ENCODE measurements around the gene RBM34. TPM values are rescaled to one million over a fixed set of nuclear protein-coding genes. Genes with fewer than 3 reads are reported as not detected.
A peak's percentile ranks its signal among the peaks of the same experiment; 100 is the strongest.

Gene RBM34
- total RNA-seq, 6 experiments from 2014 or later = 16.6 to 37.7 (median 24.7) TPM

GRCh38 chr1:235131961-235132360 lies 29.1 kb downstream of the RBM34 start:
- TF ChIP-seq CTCF (IDR thresholded peaks at IDR 0.05) (no peak), POLR2A (IDR thresholded peaks at IDR 0.05) (no peak)
- no peak for DNase-seq
- 81% methylated on average over 5 of the region's 6 CpGs for WGBS (ENCODE audit: insufficient coverage, low coverage, low lambda C conversion rate, missing lambda C conversion rate)
- Histone ChIP-seq H3K4me1 (peaks cover 0 to 8% (median 2%) of the 10 kb centered on the region in 4 donors), H3K36me3 (peaks cover 7 to 21% (median 15%) of the 10 kb centered on the region in 4 donors), H3K27me3 (no peaks in the 10 kb centered on the region), H3K4me3 (no peak overlapping the region), H3K9me3 (no peaks in the 10 kb centered on the region), H3K27ac (no peak overlapping the region)
- intact Hi-C loops (cut with DNase I) = no loop called here
- no peak for ATAC-seq

- TF ChIP-seq CTCF (IDR thresholded peaks at IDR 0.05) = no peak
- TF ChIP-seq POLR2A (IDR thresholded peaks at IDR 0.05) = no peak
- Histone ChIP-seq H3K36me3 (peaks cover 0 to 17% (median 12%) of the 10 kb centered on the region in 4 donors), H3K27me3 (no peaks in the 10 kb centered on the region), H3K9me3 (no peaks in the 10 kb centered on the region), H3K27ac (no peak overlapping the region), H3K4me1 (peaks cover 0 to 12% (median 2%) of the 10 kb centered on the region in 4 donors), H3K4me3 (no peak overlapping the region)
- intact Hi-C loops (cut with DNase I) = no loop called here
- ATAC-seq = no peak
- no peak for DNase-seq
- WGBS (ENCODE audit: insufficient coverage, low coverage, low lambda C conversion rate, missing lambda C conversion rate) = 83% methylated on average over 6 of the region's 7 CpGs
Observed at GRCh38 chr1:235130766-235131270, 30.2 kb downstream of the RBM34 start.

GRCh38 chr1:235129774-235130570 lies 31.1 kb downstream of the RBM34 start:
- intact Hi-C loops (cut with DNase I) = no loop called here
- TF ChIP-seq POLR2A (IDR thresholded peaks at IDR 0.05) = no peak
- TF ChIP-seq CTCF (IDR thresholded peaks at IDR 0.05) = no peak
- WGBS (ENCODE audit: insufficient coverage, low coverage, low lambda C conversion rate, missing lambda C conversion rate) = 82% methylated on average over 3 of the region's 4 CpGs
- peaks cover 0 to 12% (median 2%) of the 10 kb centered on the region in 4 donors for H3K4me1 ChIP-seq
- H3K36me3 ChIP-seq = peaks cover 0 to 9% (median 4%) of the 10 kb centered on the region in 4 donors
- H3K27me3 ChIP-seq = no peaks in the 10 kb centered on the region
- DNase-seq = no peak
- H3K27ac ChIP-seq = no peak overlapping the region
- H3K4me3 ChIP-seq = no peak overlapping the region
- no peaks in the 10 kb centered on the region for H3K9me3 ChIP-seq
- no peak for ATAC-seq

- TF ChIP-seq POLR2A (IDR thresholded peaks at IDR 0.05) = peak; percentile 81
- no peak for TF ChIP-seq CTCF (IDR thresholded peaks at IDR 0.05)
- Histone ChIP-seq H3K4me1 (peaks cover 0 to 15% (median 2%) of the 10 kb centered on the region in 4 donors), H3K27ac (peak within 1 kb of the TSS; percentile 82 to 93 (median 87)), H3K36me3 (peaks cover 0 to 6% (median 2%) of the 10 kb centered on the region in 4 donors), H3K9me3 (no peaks in the 10 kb centered on the region), H3K27me3 (no peaks in the 10 kb centered on the region), H3K4me3 (peak within 1 kb of the TSS; percentile 97 to 99 (median 98))
- ATAC-seq (peak; percentile 98 to 99 (median 98)), DNase-seq (peak; percentile 94 to 97 (median 97))
- intact Hi-C loops (cut with DNase I) = no loop called here
- 2% methylated on average over 12 of the region's 67 CpGs for WGBS (ENCODE audit: insufficient coverage, low coverage, low lambda C conversion rate, missing lambda C conversion rate)
Observed at GRCh38 chr1:235128456-235129328, 32.4 kb downstream of the RBM34 start, which contains the start of gene TOMM20. TSS of gene TOMM20 (minus strand) at chr1:235128837. CDS start at chr1:235128715, 122 bp downstream.

Data from right lobe of liver (tissue), 6 donors.